IPS-18c (cell line): Measurements from ENCODE around the gene OSBPL10.

Source experiments
- H3K4me3 ChIP-seq: 2 replicates; pipeline ENCODE4 v1.7.0; 2013; ENCODE audit warnings: low read depth, mild to moderate bottlenecking, low read length, moderate library complexity; ENCODE audit not compliant: insufficient read depth
- H3K9me3 ChIP-seq: one replicate; pipeline ENCODE4 v1.6.1; 2013; ENCODE audit warnings: mild to moderate bottlenecking, low read length, moderate library complexity; ENCODE audit not compliant: control insufficient read depth, insufficient read depth

Gene OSBPL10

DNA sequence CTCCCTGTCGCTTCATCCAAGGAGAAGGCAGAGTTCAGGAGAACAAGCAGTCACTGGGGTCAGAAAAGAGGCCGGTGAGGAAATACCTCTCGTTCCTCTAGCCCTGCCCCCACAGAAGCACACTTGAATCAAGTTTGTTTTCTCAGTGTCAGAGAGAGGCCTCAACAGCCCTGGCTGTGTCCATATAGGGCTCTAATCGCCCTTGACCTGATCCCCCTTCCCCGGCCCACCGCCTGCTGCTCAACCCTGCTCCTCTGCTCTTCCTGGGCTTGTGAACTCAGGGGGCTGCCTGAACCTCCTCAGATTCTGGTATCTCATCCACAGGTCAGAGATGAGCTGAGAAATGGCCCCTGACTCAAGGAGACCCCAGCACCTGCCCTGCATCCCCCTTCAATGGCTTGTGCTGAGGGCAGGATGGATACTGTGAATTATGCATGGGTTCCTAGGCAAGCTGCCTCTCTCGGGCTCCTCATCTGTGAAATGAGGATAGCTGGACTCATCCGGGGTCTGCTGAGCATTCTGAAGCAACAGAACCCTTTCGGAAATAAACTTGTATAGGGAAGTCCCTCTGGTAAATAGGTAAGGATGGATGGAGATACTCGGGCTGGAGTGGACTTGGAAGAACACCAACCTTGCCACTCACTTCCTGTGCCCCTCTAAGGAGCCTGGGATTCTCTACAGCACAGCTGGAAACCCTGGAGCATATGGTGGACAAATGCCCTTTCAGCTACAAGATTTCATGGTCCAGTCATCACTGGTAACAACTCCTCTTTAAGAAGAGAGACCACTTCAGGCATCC, 300.8 kb downstream of the OSBPL10 start:
- H3K4me3 ChIP-seq: no peak overlapping the region
- no peaks in the 10 kb centered on the region for H3K9me3 ChIP-seq

DNA sequence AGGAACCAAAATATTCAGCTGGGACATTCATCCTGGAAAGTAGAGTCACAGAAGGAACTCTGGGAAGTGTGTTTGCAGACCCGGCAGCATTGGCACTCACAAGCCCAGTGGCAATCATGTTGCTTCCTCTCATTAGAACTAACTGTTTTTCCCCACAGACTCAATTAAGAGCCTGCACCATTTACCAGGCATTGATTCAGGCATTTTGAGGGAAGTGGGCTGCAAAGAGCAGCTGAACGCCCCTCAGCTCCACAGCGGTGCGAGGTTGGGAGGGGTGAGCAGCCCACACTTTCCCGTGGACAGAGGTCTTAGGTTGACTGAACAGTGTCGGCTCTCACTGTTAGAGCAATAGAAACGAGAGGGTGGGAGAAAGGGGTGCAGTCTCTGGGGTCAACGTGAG, 304.5 kb downstream of the OSBPL10 start:
- no peaks in the 10 kb centered on the region for H3K9me3 ChIP-seq
- no peak overlapping the region for H3K4me3 ChIP-seq

DNA sequence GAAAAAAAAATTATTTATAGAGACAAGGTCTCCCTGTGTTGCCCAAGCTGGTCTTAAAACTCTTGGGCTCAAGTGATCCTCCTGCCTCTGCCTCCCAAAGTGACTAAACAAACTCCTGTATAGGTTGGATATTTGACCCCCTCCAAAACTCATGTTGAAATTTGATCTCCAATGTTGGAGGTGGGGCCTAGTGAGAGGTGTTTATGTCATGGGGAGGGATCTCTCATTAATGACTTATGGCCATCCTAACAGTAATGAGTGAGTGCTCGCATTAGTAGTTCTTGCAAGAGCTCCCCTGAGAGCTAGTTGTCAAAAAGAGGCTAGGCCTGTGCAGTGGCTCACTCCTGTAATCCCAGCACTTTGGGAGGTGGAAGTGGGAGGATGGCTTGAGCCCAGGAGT, 307.1 kb downstream of the OSBPL10 start:
- no peak overlapping the region for H3K4me3 ChIP-seq
- H3K9me3 ChIP-seq: no peaks in the 10 kb centered on the region

DNA sequence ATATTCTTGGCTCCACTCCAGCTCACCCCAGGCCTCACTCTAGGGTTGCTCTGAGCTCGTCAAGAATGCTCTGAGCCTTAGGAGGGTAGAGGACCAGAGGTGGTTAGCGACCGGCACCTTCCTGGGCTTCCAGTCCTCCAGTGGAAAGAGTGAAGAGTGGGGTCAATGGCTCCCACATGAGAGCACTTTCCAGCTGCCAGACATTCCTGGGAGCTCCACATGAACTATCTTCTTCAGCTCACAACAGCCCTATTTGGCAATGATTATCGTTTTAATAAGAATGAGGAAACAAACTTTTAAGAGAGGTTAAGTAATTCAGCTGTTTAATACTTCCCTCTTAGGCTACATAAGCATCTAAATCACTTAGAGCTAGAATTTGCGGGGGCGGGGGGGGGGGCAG, 309.1 kb downstream of the OSBPL10 start:
- no peaks in the 10 kb centered on the region for H3K9me3 ChIP-seq
- no peak overlapping the region for H3K4me3 ChIP-seq

DNA sequence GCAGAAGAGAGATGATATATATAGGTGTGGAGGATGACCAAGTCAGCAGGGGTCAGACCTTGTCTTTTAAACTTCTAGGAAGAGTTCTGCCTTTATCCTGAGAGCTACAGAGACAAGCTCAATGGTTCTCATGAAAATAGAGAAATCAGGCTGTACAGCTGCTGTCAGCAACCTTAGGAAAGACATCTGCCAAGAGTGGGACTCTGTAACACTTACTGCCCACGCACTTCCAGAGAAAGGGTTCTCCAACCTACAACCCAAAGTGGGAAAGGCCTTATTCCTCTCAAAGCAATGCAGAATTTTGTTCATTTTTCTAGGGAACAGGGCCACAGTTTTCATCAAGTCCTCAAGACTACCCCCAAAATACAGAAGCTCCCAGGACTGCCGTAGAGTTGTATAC, 309.6 kb downstream of the OSBPL10 start:
- H3K9me3 ChIP-seq: no peaks in the 10 kb centered on the region
- no peak overlapping the region for H3K4me3 ChIP-seq

DNA sequence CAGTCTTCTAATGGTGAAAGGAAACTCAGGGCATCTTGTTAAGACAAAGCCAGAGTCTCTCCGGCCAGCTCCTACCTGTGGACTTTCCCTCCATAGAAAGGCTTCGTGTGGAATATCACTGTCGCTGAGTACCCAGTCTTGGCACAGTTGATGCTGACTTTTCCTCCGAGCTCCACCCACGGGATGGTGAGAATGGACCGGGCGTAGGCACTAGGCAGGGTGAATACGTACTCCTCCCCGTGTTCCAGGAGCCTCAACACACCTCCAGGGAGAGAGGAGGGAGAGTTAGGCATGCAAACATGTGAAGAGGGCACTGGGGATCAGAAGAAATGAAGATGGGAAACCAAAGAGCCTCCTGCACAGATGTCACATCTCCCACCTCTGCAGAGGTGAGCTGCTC, 310.3 kb downstream of the OSBPL10 start:
- Histone ChIP-seq H3K4me3 (no peak overlapping the region), H3K9me3 (no peaks in the 10 kb centered on the region)

DNA sequence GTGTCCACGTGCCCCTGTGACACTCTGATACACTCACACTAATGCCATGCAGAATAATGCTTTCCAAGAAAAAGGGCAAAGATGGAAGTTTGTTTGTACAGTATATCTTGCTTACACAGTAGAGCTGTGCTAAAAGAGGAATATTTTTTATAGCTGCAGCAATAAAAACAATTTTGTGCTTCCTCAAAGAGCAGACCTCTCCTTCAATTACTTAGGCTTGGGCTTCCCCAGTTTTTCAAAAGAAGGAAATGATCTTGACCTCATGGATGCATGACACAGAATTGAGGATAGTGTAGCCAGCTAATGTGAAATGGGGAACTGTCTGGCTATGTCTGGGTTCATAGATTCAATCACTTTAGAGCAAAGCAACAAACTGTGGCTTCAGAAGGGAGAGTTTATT, 310.9 kb downstream of the OSBPL10 start:
- no peaks in the 10 kb centered on the region for H3K9me3 ChIP-seq
- H3K4me3 ChIP-seq: no peak overlapping the region

DNA sequence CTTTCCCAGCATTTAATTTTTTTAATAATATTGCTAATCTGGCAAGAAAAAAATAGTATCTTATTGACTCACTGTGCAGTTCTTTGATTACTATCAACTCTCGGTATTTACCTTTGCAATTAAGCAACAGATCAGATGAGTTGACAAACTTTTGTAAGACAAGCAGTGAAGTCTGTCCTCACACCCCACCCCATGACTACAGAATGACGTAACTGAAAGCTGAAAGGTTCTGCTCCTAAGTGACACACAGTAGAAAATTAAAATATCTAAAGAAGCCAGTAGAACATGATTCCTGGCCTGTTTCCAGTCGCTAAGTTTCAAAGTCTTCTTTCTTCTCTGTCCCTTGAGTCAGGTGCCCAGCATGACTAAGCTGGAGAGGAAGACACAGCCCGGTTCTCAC, 312.8 kb downstream of the OSBPL10 start:
- H3K9me3 ChIP-seq: no peaks in the 10 kb centered on the region

DNA sequence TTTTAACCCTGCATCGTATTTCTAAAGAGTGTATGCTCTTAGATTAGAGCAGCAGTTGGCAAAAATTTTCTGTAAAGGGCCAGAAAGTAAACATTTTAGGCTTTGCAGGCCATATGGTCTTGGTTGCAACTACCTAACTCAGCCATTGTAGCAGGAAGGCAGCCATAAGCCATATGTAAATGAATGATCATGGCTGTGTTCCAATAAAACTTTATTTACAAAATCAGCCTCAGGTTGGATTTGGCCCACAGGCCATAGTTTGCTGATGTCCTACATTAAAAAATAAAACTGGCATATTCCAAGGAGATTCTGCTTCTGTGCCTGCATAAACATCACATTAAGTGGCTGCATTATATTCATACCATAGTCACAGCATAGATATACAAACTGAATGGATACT, 313.5 kb downstream of the OSBPL10 start:
- H3K9me3 ChIP-seq: no peaks in the 10 kb centered on the region
- no peak overlapping the region for H3K4me3 ChIP-seq

More for the DNA sequence above, 312.8 kb downstream of the OSBPL10 start:
- H3K4me3 ChIP-seq: no peak overlapping the region

DNA sequence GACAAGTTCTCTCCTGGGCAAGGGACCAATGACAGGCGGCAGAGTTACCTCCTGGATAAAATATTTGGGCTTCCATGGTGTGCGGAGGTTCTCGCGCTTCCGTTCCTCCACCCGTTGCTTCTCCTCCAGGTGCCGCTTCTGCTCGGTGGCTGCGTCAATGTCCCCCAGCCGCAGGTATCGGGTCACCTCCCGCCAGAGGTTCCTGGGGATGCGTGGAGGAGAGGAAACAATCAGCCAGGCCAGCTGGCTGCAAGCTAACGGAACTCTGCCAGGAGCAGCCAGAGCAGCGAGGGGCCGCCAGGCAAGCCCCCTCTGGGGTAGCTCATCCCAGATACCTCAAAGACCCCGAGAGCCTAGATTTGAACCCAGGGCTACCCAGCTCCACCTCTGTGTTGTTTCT, 317.0 kb downstream of the OSBPL10 start:
- Histone ChIP-seq H3K9me3 (no peaks in the 10 kb centered on the region), H3K4me3 (no peak overlapping the region)

DNA sequence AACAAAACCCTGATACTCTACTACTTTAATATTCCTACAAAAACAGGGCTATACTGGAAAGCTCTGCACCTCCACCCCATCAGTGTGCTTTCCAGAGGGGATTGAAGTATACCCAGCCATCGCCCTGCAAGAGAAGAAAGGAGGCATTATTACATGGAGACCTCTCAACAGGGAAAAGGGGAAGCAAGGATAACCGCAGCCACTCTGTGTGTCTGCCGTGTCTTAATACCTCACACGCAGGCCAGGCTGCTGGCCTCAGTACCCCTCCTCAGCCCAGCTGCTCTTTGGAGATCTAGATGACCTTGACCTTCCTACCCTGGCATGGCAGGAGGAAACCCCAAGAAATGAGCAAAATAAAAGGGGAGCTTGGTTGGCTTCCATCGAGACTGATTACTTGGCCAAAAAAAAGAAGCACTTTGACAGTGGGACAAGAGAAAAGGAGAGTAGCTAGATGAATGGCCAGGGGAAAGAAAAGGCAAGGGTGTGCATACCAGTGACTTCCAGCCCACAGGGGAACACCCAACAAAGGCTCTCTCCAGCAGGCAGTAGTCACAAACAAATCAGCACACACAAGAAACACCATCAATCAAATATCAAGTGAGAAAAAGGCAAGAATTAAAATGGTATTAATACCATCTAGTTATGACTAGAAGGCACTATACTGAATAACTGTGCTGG, 318.9 kb downstream of the OSBPL10 start:
- Histone ChIP-seq H3K9me3 (no peaks in the 10 kb centered on the region), H3K4me3 (no peak overlapping the region)

DNA sequence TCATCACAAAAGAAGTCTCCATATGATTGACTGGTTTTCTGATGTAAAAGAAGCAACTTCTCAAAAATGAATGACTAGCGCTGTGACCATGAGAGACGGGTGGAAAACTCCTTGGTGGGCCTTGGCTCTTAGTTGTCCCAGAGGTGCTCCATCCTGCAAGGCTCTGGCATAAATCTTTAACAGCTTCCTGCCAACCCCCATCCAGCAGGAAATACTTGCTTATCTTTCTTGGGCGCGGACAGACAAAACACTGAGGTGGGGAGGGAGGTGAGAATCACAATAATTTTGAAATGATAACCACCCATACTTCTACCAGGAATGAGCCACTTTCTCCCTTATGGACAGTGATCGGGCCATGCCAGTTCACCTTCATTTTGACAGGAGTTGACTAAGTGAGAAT, 319.8 kb downstream of the OSBPL10 start:
- Histone ChIP-seq H3K4me3 (no peak overlapping the region), H3K9me3 (no peaks in the 10 kb centered on the region)

DNA sequence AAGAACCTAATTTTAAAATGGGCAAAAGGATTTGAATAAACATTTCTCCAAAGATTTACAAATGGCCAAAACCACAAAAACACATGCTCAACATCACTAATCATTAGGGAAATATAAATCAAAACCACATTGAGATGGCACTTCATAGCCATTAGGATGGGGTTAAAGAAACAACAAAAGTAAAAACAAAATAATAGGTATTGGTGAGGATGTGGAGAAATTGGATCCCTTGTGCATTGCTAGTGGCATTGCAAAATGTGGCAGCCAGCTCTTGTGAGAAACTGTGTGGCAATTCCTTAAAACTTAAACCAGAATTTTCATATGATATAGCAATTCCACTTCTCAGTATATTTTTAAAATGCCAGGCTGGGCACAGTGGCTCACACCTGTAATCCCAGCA, 321.8 kb downstream of the OSBPL10 start:
- Histone ChIP-seq H3K9me3 (no peaks in the 10 kb centered on the region), H3K4me3 (no peak overlapping the region)

DNA sequence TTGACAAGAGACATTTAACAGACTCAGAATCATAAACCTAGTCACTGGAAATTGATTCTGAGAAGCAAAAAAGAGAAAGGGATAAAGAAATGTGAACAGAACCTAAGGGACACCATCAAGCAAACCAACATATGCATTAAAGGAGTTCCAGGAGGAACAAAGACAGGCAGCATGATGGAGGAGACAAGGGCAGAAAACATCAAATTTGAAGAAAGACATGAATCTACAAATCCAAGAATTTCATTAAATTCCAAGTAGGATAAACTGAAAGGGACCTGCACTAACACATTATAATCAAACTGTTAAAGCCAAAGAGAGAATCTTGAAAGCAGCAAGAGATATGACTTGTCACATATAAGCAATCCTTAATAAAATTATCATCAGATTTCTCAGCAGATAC, 326.1 kb downstream of the OSBPL10 start:
- Histone ChIP-seq H3K9me3 (peaks cover 2% of the 10 kb centered on the region), H3K4me3 (no peak overlapping the region)

DNA sequence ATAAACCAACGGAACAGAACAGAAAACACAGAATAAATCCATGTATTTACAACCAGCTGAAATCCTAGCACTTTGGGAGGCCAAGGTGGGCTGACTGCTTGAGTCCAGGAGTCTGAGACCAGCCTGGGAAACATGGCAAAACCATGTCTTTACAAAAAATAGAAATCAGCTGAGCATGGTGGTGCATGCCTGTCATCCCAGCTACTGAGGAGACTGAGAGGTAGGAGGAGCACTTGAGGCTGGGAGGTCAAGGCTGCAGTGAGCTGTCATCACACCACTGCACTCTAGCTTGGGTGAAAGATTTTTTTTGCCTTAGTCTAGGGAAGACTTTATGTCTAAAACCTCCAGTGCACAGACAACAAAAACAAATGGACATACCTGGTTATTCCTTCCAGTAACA, 327.6 kb downstream of the OSBPL10 start:
- Histone ChIP-seq H3K4me3 (no peak overlapping the region), H3K9me3 (peaks cover 2% of the 10 kb centered on the region)

DNA sequence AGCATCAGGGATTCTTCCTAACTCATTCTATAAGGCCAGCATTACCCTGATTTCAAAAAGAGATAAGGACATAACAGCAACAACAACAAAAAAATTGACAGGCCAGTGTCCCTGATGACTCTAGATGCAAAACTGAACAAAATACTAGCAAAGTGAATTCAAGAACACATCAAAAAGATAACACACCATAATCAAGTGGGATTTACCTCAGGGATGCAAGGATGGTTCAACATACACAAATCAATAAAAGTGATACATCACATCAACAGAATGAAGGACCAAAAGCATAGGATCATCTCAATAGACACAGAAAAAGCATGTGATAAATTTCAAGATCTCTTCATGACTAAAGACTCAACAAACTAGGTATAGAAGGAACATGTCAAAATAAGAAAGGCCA, 328.8 kb downstream of the OSBPL10 start:
- peaks cover 2% of the 10 kb centered on the region for H3K9me3 ChIP-seq
- no peak overlapping the region for H3K4me3 ChIP-seq

DNA sequence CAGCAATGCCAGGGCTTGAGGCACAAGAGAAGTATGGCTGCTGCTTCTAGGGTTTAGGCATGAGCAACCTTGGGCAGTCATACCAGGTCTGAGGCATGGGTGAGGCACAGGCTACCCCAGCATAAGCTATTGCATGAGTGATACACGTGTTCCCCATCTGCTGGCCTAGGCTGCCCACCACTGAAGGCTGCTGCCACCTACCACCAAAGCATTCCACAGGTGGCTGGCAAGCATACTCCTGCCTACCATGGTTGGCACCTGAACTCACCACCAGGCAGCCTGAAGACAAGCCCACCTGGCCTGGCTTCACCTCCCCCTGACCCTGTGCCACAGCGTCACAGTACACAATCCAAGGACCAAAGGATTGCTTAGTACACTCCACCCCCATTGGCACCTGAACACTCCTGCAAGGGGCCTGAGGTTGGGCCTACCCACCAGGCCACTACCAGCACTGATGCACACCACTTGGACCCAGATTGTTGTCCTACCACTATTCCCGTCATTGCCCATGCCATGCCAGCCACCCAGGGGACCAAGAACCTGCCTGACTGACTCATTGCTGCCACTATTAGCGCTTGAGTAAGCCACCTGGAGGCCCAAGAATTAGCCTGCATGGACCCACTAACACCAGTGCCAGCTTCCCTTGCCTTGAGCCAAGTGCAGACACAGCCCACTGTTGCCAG, 332.6 kb downstream of the OSBPL10 start:
- no peak overlapping the region for H3K4me3 ChIP-seq
- H3K9me3 ChIP-seq: peaks cover 2% of the 10 kb centered on the region

DNA sequence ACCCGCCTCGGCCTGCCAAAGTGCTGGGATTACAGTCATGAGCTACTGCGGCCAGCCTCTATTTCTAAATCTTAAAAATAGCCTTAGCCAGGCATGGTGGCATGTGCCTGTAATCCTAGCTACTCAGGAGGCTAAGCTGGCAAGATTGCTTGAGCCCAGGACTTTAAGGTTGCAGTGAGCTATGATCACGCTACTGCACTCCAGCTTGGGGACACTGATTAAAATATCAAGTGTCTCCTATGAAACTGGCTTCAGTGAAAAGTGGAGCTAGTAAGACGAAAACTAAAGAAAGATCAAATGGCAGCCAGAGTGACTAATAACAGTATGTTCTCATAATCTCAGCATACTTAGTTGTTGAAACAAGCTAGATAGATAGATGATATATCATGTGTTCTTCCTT, 335.8 kb downstream of the OSBPL10 start:
- Histone ChIP-seq H3K9me3 (no peaks in the 10 kb centered on the region), H3K4me3 (no peak overlapping the region)
